ENCODE results near the gene CSPG4.
"Not testable (repeated sequence)": the region's sequence is repeated elsewhere in the genome, so short reads cannot be mapped to it uniquely, and the experiment has no call there.

CSPG4 gene

GRCh38 chr15:75754871-75755270, 42.2 kb upstream of the CSPG4 start:
- not testable (repeated sequence) for H3K27ac ChIP-seq (ENCODE audit: low read depth, low read length); H3K9ac ChIP-seq (ENCODE audit: low read length in 5 of 5); H3K9me3 ChIP-seq (ENCODE audit: control insufficient read depth in 5 of 5, low read length in 5 of 5); H3K4me3 ChIP-seq (ENCODE audit: low read depth in 1 of 5, low read length in 5 of 5); H3K27me3 ChIP-seq (ENCODE audit: control insufficient read depth in 5 of 5, insufficient read depth in 4 of 5, low read length in 5 of 5); H3K36me3 ChIP-seq (ENCODE audit: control insufficient read depth in 5 of 5, insufficient read depth in 5 of 5, low read length in 5 of 5)
- H3K4me1 ChIP-seq (ENCODE audit: control insufficient read depth in 5 of 5, insufficient read depth in 5 of 5, low read length in 5 of 5) = peaks cover 0 to 14% (median 11%) of the 10 kb centered on the region in 5 donors

GRCh38 chr15:75753145-75753544, 40.5 kb upstream of the CSPG4 start:
- no peaks in the 10 kb centered on the region for H3K27me3 ChIP-seq (ENCODE audit: control insufficient read depth in 5 of 5, insufficient read depth in 4 of 5, low read length in 5 of 5)

GRCh38 chr15:75751891-75752290, 39.2 kb upstream of the CSPG4 start:
- H3K9ac ChIP-seq (ENCODE audit: low read length in 5 of 5) = no peak overlapping the region
- H3K27me3 ChIP-seq (ENCODE audit: control insufficient read depth in 5 of 5, insufficient read depth in 4 of 5, low read length in 5 of 5) = no peaks in the 10 kb centered on the region
- H3K9me3 ChIP-seq (ENCODE audit: control insufficient read depth in 5 of 5, low read length in 5 of 5) = no peaks in the 10 kb centered on the region
- H3K27ac ChIP-seq (ENCODE audit: low read depth, low read length) = no peak overlapping the region
- H3K4me1 ChIP-seq (ENCODE audit: control insufficient read depth in 5 of 5, insufficient read depth in 5 of 5, low read length in 5 of 5) = no peaks in the 10 kb centered on the region
- no peaks in the 10 kb centered on the region for H3K36me3 ChIP-seq (ENCODE audit: control insufficient read depth in 5 of 5, insufficient read depth in 5 of 5, low read length in 5 of 5)
- no peak overlapping the region for H3K4me3 ChIP-seq (ENCODE audit: low read depth in 1 of 5, low read length in 5 of 5)

More at GRCh38 chr15:75753145-75753544, 40.5 kb upstream of the CSPG4 start:
- Histone ChIP-seq H3K9me3 (ENCODE audit: control insufficient read depth in 5 of 5, low read length in 5 of 5) (no peaks in the 10 kb centered on the region), H3K9ac (ENCODE audit: low read length in 5 of 5) (no peak overlapping the region), H3K36me3 (ENCODE audit: control insufficient read depth in 5 of 5, insufficient read depth in 5 of 5, low read length in 5 of 5) (no peaks in the 10 kb centered on the region), H3K4me3 (ENCODE audit: low read depth in 1 of 5, low read length in 5 of 5) (no peak overlapping the region), H3K27ac (ENCODE audit: low read depth, low read length) (no peak overlapping the region), H3K4me1 (ENCODE audit: control insufficient read depth in 5 of 5, insufficient read depth in 5 of 5, low read length in 5 of 5) (peaks cover 0 to 5% (median 2%) of the 10 kb centered on the region in 5 donors)

GRCh38 chr15:75751116-75751875, 38.6 kb upstream of the CSPG4 start:
- Histone ChIP-seq H3K9me3 (ENCODE audit: control insufficient read depth in 5 of 5, low read length in 5 of 5) (no peaks in the 10 kb centered on the region), H3K36me3 (ENCODE audit: control insufficient read depth in 5 of 5, insufficient read depth in 5 of 5, low read length in 5 of 5) (no peaks in the 10 kb centered on the region), H3K4me3 (ENCODE audit: low read depth in 1 of 5, low read length in 5 of 5) (no peak overlapping the region), H3K9ac (ENCODE audit: low read length in 5 of 5) (no peak overlapping the region), H3K4me1 (ENCODE audit: control insufficient read depth in 5 of 5, insufficient read depth in 5 of 5, low read length in 5 of 5) (no peaks in the 10 kb centered on the region), H3K27ac (ENCODE audit: low read depth, low read length) (no peak overlapping the region), H3K27me3 (ENCODE audit: control insufficient read depth in 5 of 5, insufficient read depth in 4 of 5, low read length in 5 of 5) (no peaks in the 10 kb centered on the region)

- Histone ChIP-seq H3K4me1 (ENCODE audit: control insufficient read depth in 5 of 5, insufficient read depth in 5 of 5, low read length in 5 of 5) (no peaks in the 10 kb centered on the region), H3K9me3 (ENCODE audit: control insufficient read depth in 5 of 5, low read length in 5 of 5) (no peaks in the 10 kb centered on the region), H3K4me3 (ENCODE audit: low read depth in 1 of 5, low read length in 5 of 5) (no peak overlapping the region), H3K36me3 (ENCODE audit: control insufficient read depth in 5 of 5, insufficient read depth in 5 of 5, low read length in 5 of 5) (no peaks in the 10 kb centered on the region), H3K27me3 (ENCODE audit: control insufficient read depth in 5 of 5, insufficient read depth in 4 of 5, low read length in 5 of 5) (no peaks in the 10 kb centered on the region), H3K9ac (ENCODE audit: low read length in 5 of 5) (no peak overlapping the region), H3K27ac (ENCODE audit: low read depth, low read length) (no peak overlapping the region)
Measured at GRCh38 chr15:75750261-75751050, 37.8 kb upstream of the CSPG4 start.

- Histone ChIP-seq H3K4me3 (ENCODE audit: low read depth in 1 of 5, low read length in 5 of 5) (no peak overlapping the region), H3K4me1 (ENCODE audit: control insufficient read depth in 5 of 5, insufficient read depth in 5 of 5, low read length in 5 of 5) (no peaks in the 10 kb centered on the region), H3K9me3 (ENCODE audit: control insufficient read depth in 5 of 5, low read length in 5 of 5) (no peaks in the 10 kb centered on the region), H3K27ac (ENCODE audit: low read depth, low read length) (no peak overlapping the region), H3K9ac (ENCODE audit: low read length in 5 of 5) (no peak overlapping the region), H3K27me3 (ENCODE audit: control insufficient read depth in 5 of 5, insufficient read depth in 4 of 5, low read length in 5 of 5) (no peaks in the 10 kb centered on the region), H3K36me3 (ENCODE audit: control insufficient read depth in 5 of 5, insufficient read depth in 5 of 5, low read length in 5 of 5) (no peaks in the 10 kb centered on the region)
Measured at GRCh38 chr15:75749820-75750219, 37.2 kb upstream of the CSPG4 start.

- H3K9me3 ChIP-seq (ENCODE audit: control insufficient read depth in 5 of 5, low read length in 5 of 5); H3K4me1 ChIP-seq (ENCODE audit: control insufficient read depth in 5 of 5, insufficient read depth in 5 of 5, low read length in 5 of 5); H3K27me3 ChIP-seq (ENCODE audit: control insufficient read depth in 5 of 5, insufficient read depth in 4 of 5, low read length in 5 of 5); H3K4me3 ChIP-seq (ENCODE audit: low read depth in 1 of 5, low read length in 5 of 5); H3K9ac ChIP-seq (ENCODE audit: low read length in 5 of 5); H3K27ac ChIP-seq (ENCODE audit: low read depth, low read length); H3K36me3 ChIP-seq (ENCODE audit: control insufficient read depth in 5 of 5, insufficient read depth in 5 of 5, low read length in 5 of 5): not testable (repeated sequence)
Measured at GRCh38 chr15:75748882-75749281, 36.2 kb upstream of the CSPG4 start.

GRCh38 chr15:75747121-75747520, 34.5 kb upstream of the CSPG4 start:
- H3K4me1 ChIP-seq (ENCODE audit: control insufficient read depth in 5 of 5, insufficient read depth in 5 of 5, low read length in 5 of 5); H3K9ac ChIP-seq (ENCODE audit: low read length in 5 of 5); H3K27me3 ChIP-seq (ENCODE audit: control insufficient read depth in 5 of 5, insufficient read depth in 4 of 5, low read length in 5 of 5); H3K9me3 ChIP-seq (ENCODE audit: control insufficient read depth in 5 of 5, low read length in 5 of 5); H3K27ac ChIP-seq (ENCODE audit: low read depth, low read length); H3K36me3 ChIP-seq (ENCODE audit: control insufficient read depth in 5 of 5, insufficient read depth in 5 of 5, low read length in 5 of 5); H3K4me3 ChIP-seq (ENCODE audit: low read depth in 1 of 5, low read length in 5 of 5): not testable (repeated sequence)

- Histone ChIP-seq H3K36me3 (ENCODE audit: control insufficient read depth in 5 of 5, insufficient read depth in 5 of 5, low read length in 5 of 5) (no peaks in the 10 kb centered on the region), H3K27ac (ENCODE audit: low read depth, low read length) (no peak overlapping the region), H3K4me1 (ENCODE audit: control insufficient read depth in 5 of 5, insufficient read depth in 5 of 5, low read length in 5 of 5) (peaks cover 0 to 17% (median 6%) of the 10 kb centered on the region in 5 donors), H3K27me3 (ENCODE audit: control insufficient read depth in 5 of 5, insufficient read depth in 4 of 5, low read length in 5 of 5) (no peaks in the 10 kb centered on the region), H3K9me3 (ENCODE audit: control insufficient read depth in 5 of 5, low read length in 5 of 5) (no peaks in the 10 kb centered on the region), H3K9ac (ENCODE audit: low read length in 5 of 5) (no peak overlapping the region), H3K4me3 (ENCODE audit: low read depth in 1 of 5, low read length in 5 of 5) (no peak overlapping the region)
Measured at GRCh38 chr15:75745305-75745704, 32.7 kb upstream of the CSPG4 start.

- not testable (repeated sequence) for H3K9me3 ChIP-seq (ENCODE audit: control insufficient read depth in 5 of 5, low read length in 5 of 5); H3K36me3 ChIP-seq (ENCODE audit: control insufficient read depth in 5 of 5, insufficient read depth in 5 of 5, low read length in 5 of 5); H3K9ac ChIP-seq (ENCODE audit: low read length in 5 of 5); H3K4me3 ChIP-seq (ENCODE audit: low read depth in 1 of 5, low read length in 5 of 5); H3K27me3 ChIP-seq (ENCODE audit: control insufficient read depth in 5 of 5, insufficient read depth in 4 of 5, low read length in 5 of 5); H3K27ac ChIP-seq (ENCODE audit: low read depth, low read length)
- H3K4me1 ChIP-seq (ENCODE audit: control insufficient read depth in 5 of 5, insufficient read depth in 5 of 5, low read length in 5 of 5) = peaks cover 0 to 30% (median 22%) of the 10 kb centered on the region in 5 donors
Measured at GRCh38 chr15:75742346-75742745, 29.7 kb upstream of the CSPG4 start.
